HG03457 (cell line): Measurements from ENCODE around the gene DSCAML1.

Experiments used
- ATAC-seq: cut with Tn5 transposase; IDR thresholded peaks from one replicate; pipeline ENCODE4 v1.9.1; 2021; ENCODE audit warnings: moderate number of reproducible peaks; ENCODE audit not compliant: unreplicated experiment

Gene DSCAML1

DNA sequence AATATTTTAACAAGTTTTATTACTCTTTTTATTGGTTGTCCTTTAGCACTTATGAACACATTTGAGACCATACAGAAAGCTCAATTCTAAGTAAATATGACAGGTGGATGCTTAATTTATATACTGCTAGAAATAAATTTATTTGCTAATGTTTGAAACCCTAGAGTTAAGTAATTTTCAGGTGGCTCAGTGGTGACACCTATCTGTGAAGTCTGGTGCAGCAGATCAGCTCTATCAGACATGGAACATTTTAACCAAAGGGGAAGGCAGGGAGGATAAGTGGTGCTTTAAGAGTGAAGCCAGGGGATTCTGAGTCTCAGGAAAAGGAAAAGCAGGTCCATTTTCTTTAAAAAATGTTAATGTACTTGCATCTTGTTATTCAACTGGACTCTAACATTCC, 175.8 kb downstream of the DSCAML1 start:
- ATAC-seq: no peak

DNA sequence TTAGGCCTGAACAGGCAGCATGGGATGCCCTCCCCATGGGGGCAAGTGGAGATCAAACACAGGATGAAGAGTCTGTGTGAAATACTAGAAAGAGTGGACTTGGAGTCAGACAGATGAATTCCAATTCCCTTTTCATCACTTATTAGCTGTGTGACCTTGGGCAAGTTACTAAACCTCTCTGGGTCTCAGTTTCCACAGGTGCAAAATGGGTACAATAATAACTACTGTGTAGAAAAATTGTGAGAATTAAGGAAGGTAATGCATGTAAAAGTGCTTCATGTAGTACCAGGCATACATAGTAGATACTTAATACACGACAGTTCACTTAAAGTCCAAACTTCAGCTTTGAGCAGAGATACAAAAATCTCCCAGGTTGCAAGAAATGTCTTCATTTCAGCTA, 176.4 kb downstream of the DSCAML1 start:
- ATAC-seq: no peak

DNA sequence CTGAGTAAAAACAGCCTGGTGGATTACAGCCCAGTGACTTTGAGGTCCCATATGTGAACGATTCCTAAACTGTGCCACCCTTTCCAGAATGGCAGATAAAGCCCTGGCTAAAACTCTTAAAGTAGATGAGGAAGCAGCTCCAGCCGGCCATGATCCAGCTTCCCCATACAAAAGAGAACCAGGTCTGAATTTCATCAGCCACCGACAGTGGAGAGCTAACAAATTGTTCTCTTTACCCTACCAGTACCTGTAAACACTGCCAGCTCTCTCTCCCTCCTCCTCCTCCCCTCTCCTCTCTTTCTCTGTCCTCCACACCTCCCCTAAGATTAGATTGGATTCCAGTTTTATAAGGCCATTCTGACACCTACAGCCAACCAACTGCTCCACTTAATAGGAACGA, 176.9 kb downstream of the DSCAML1 start:
- ATAC-seq: no peak

DNA sequence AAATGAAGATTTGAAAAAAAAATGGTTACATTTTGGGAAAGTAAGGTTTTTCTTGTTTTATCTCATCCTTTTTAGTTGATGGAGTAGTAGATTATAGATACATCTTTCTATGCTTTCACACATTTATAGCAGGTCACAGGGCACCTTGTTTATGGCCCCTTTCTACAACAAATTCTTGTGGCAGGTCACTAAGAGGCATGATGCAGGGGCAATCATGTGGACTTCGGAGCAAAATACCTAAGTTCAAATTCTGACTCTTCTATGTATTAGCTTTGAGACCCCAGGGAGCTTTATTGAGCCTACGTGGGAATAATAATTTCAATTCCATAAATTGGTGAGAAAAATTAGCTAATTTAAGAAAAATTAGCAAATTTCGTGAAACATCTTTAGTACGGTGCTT, 177.4 kb downstream of the DSCAML1 start:
- no peak for ATAC-seq

DNA sequence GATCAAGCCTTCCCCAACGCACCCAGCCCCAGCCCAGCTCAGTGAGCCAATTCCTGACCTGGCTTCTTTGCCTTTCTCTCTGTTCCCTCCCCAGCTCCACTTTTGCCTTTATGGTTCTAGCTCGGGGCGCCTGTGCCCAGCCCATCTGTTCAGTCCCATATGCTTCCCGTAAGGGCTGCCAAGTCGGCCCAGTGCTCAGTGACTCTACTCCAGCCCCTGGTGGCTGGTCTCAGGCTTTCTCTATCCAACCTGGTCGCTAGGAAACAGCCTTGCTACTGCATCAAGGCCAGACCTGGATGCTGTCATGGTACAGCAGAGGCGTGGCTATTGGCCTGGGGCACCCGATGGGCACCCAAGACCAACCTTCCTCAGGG, 178.0 kb downstream of the DSCAML1 start:
- ATAC-seq: no peak

DNA sequence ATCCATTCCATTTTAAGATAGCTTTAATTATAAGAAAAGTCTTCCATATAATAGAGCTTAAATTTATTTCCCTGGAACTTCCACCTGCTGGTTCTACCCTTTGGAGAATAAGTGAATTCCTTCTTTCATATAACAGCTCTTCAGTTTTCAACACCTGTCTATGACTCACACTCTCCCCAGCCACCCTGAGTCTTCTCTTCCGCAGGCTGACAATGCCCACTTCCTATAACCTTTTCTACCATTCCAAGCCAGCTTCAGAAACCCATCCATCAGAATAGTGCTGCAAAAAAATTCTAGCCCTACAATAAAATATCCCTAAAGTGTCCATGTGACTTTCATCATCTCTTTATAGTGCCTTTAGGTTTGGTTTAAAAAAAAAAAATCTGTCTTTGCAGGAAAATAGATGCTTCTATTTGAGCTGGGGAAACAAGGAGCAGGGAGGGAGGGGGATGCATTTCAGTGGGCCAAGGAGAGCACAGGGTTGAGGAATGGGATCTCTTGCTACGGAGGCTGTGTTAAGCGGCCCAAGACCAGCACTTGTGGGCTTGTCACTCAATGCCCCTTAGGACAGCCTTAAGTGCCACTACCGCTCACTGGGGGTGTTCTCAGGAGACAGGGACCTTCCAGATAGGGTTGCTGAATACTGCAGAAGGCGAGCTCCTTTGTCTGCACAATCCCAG, 178.6 kb downstream of the DSCAML1 start:
- ATAC-seq: no peak

DNA sequence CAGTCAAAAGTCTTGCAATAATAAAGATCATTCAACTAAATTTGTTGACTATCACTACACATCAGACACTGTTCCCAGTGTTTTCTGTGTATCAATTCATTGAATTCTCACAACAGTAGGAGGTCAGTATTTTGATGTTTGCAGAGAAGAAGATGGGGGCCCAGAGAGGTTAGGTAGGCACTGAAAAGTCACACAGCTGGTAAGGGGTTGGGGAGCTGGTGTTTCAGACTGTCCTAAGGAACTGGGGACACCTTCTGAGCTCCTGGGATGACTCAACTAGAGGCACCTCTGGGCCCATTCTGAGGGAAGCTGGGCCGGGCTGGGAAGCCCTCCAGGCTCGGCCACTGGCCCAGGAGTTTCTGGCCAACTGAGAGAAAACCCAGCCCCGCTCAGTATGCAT, 180.0 kb downstream of the DSCAML1 start:
- no peak for ATAC-seq

DNA sequence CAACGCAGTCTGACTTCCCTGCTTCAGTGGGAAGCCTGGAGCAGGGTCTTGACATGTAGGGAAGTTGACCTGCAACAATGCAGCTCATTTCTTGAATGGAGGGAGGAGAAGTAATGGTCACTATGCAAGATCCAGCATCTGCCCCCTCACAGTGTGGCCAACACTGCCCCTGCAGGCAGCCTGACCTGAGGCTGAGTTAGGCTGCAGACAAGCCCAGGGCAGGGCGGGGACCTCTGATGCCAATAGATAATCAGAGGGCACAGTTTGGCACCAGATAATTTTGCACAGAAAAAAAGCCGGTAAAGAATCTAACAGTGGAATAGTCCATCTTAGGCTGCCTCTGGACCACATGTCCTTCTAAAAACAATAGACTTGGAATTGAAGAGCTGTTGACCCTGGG, 182.3 kb downstream of the DSCAML1 start:
- no peak for ATAC-seq

DNA sequence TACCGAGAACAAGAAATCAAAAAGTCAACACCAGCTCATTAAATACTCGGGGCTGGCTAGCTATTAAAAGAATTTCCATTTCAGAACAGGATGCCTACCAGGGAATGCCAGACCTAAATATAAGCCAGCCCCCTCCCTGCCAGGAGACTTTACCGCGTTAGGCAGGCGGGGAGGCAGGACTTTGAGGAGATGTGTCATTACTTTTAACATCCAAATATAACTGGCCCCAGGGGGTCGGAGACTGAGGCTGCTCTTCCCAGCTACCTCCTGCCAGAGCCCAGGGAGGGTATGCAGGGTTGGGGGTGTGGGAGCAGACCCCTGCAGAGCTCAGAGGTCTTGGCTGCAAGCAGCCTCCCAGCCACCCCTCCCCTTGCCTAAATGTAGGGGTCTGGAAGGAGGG, 183.5 kb downstream of the DSCAML1 start:
- no peak for ATAC-seq

DNA sequence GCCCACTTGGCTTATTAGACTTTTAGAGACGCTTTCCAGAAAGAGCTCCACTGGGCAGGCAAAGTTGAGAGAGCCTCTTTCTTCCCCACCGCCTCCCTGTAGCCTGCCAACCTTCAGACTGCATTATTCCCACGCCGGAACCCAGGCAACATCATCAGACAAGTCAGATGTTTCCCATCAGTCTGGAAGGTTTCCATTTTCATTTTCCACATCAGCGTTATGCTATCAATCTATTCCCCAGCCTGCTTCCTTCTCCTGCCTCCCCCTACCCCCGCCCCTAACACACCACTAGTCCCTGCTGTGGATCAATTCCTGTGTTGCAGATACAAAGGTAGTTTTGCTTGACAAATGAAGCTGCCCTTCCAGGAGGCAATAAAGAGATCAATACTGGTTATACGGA, 184.8 kb downstream of the DSCAML1 start:
- no peak for ATAC-seq

DNA sequence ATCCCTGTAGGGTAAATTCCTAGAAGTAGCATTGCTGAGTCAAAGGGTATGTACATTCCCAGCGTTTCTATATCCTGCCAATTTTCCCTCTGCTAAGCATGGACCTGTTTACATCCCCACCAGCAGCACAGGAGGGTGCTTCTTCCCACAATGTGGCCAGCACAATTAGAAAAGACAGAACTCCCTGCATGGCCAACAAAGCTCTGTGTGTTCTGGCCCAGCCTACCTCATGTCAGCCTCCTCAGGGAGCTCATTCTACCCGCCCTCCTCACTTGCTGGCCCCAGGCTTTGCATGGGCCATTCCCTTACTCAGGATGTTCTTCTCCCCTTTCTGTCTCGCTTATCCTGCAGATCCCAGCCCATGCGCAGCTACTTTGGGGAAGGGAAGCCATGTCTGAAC, 186.1 kb downstream of the DSCAML1 start:
- no peak for ATAC-seq

DNA sequence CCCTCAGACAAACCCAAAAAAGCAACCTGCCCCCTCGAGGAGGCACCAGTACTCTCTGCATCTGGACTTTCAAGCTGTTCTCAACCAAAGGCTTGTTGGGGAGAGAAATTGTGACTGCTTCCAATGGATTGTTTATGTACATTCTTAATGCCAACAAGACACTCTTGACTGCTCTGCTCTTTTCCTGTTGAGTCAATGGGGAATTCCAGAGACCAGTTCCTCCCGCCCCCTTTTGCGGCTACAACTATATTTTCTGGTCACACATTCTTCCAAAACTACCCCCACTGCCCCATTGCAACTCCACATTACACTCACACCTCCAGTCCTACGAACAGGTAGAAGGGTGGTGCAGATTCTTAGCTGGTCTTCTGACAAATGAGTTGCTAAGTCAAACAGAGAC, 187.0 kb downstream of the DSCAML1 start:
- ATAC-seq: no peak

DNA sequence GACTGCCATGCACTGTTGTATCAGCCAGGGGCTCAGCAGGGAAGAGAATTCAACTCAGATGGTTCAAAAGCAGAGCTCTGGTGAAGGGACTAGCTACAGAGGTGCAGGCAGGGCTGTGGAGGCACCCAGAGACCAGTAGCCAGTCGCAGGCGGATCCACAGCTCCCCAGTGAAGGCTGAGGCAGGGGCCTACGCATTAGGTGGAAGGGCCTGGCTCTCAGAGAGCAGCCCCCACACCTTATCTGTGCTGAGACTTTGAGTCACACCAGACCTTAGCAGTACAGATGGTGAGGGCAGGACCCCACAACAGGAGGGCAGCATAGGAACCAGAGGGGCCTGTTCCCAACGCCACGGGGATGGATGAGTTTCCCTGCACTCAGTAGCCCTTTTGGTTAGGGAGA, 189.6 kb downstream of the DSCAML1 start:
- no peak for ATAC-seq

DNA sequence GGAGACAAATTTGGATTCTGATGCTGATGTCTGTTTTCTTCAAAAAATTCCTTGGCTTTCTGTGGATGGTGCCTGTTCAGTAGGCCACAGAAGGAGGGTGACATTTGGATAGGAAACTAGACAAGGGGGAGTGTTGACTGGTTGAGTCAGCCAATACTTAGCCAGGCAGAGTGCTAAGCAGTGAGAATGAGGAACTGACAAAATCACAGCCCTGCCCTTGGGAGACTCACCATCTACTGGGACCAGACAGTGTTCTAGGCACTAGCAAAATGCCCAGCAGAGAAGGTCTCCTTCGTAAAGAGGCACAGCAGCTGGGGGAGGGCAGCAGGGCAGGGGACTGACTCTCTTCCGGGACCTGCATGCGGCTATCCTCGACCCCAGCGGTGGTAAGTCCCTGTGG, 190.2 kb downstream of the DSCAML1 start:
- ATAC-seq: no peak

DNA sequence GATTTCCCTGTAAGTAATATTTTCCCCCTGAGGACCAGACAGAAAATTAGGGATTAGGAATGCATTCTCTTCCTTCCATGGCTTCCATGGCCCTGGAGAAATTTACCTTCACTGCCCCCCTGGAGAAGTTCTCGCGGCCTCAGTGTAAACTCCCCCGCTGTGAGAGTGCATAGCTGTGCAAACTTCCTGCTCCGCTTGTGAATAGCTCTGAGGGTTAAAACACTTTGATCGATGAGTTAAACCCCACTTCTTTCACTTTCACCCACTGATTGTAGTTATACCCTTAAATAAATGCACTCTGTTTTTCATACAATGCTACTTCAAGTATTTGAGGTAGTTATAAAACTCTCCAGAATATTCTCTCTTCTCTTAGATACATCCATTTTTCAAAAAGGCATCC, 190.8 kb downstream of the DSCAML1 start:
- ATAC-seq: no peak

DNA sequence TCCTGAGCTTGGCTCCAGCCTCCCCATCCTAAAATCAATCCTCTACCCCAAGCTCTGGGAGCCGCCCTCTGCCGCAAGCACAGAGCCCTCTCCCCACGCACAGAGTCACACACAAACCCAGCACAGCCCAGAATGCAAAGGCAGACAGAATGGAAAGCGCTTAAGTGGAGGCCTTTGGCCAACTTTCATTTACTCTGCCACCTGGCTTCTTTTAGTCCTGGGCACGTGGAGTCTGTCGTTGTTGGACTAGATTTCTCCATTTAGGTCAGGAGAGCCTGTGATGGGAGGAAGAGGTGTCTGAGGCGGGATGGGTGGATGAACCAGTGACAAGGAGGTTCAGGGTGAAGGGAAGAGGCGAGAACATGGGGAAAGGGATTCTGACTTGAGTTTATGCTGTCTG, 191.7 kb downstream of the DSCAML1 start:
- ATAC-seq: no peak

DNA sequence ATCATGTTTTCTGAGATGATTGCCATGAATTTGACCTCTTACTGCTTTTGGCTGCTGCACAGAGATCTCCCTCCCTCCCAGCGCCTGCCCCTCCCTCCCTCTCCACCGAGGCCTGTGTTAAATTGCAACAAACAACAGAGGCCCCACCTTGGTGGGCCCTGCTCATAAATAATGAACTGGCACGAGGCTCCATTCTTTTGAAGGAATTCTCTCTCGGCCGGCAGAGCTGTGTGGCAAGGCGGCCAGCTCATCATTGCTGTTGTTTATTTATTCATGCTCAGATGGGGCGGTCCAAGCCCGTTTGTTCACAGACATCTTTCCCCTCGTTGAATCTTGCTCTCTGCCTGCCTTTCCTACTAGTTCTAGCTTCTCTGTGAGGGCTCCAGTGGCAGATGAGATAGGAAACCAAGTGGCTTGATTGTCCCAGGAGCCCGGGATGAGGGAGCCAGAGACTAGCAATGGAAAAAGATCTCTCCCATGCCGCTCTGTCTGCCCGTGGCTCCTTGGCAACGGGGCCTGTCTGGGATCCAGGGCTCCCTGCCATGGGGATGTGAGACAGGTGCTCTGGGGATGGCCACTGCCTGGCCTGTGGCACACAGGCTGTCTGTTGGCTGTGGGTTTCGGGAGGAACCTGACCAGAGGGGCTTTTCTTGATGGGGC, 192.6 kb downstream of the DSCAML1 start:
- no peak for ATAC-seq

DNA sequence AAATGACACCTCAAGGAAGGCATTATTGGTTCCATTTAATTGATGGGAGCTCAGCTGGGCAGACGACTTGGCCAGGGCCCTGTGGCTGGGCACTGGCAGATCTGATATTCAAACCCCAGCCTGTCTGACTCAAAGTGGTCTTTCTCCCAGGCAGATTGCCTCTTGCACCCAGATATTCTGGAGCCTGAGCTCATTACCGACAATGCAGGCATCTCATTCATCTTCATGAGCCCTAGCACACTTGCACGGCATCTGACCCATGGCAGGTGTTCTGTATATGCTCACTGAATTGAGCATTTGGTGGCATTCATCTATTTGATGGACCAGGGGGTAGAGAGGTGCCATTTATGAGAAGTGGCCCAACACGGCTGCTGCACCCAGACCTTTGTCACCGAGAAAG, 193.1 kb downstream of the DSCAML1 start:
- ATAC-seq: no peak

DNA sequence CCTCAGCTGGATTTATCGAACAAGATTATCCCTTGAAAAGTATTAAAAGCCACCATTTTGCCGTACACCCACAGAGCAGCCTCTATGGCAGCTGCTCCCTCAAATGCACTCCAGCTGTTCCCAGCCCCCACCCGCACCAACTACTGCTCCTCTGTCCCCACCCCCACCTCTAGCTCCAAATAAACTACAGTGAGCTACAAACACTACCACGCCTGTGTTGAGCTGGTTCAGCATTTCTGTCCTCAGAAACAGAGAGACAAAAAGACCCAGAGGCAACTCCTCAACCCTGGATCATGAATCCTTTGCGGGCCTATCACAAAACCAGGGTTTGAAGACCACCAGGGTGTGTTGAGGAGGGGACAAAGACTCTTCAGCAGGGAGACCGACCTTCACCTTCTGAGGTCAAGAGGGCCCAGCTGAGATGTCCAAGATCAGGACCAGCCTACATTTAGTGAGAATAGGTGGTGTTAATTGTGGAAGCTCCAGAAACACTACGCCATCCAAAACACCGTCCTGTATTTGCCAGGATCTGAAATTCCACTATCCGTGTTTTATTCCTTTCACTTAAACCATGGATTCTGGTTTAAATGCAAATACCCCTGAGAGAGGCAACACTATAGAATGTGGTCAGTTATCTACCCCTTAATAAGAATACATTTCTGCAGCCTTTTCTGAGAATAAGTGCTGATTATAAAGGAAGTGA, 195.9 kb downstream of the DSCAML1 start:
- ATAC-seq: no peak

DNA sequence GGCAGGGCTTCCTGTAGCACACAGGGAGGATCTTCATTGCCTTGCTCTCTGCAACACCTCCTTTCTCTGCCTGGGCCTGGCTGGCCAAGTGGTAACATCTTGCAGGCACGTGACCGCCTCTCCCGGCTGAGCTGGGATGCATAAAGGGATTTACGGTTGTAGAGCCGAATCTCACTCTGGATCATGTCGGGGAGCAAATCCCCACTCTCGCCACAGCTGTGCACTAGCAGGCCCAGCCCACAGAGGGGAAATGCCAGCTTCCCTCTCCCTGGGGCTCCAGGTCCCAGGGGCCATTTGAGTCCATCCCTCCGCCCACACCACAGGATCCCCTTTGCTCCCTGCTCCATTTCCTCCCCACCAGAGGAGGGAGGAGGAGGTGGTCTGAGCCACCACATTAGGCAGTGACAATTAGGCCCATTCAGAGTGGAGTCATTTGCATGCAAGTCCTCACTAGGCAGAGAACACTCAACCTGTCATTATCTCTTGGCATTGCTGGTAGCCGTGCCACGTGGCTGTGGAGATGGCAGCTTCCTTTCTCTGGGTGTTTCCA, 196.7 kb downstream of the DSCAML1 start:
- no peak for ATAC-seq

DNA sequence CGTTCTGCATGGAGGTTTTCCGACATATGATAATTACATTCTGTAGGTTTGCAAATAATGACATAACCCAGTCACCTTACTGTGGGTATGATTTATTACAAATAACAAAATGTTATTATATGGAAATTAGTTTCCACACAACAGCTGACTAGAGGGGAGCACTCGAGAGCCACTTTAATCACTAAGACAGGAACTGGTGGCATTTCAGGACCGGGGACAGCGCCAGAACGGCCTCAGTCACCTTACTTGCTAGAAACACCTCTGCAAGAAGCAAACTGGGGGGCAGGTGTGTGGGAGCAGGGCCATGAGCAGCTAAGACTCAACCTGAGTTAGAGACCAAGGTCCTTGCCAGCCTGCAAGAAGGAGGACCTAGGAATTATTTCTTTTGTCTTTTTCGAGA, 199.9 kb downstream of the DSCAML1 start:
- ATAC-seq: no peak

DNA sequence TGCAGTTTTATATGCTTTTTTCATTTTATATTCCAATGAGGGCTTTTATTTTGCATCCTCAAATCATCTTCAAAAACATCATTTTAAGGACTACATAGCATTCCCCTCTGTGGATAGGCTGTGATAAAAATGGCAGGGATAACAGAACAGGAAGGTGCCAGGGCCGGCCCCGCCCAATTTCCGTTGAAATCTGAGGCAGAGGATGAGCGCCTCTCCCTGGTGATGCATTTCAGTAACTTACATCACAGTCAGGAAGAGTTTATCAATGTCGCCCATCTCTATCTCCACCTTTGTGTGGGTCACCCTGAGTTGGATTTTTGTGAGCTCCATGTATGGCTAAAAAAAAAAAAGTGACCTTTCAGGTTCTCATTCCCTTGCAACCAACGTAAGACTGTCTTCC, 201.6 kb downstream of the DSCAML1 start:
- ATAC-seq: no peak
